Activated T-cell treated with anti-CD3 and anti-CD28 coated beads, Interleukin-2, amount 50 U/mL, for 72 hours (primary cell): ENCODE measurements around the gene MSRB1. TPM values are rescaled to one million over a fixed set of nuclear protein-coding genes. Genes with fewer than 3 reads are reported as not detected.
A peak's percentile ranks its signal among the peaks of the same experiment; 100 is the strongest.
"Not testable (repeated sequence)": the region's sequence is repeated elsewhere in the genome, so short reads cannot be mapped to it uniquely, and the experiment has no call there.

Experiments
- ATAC-seq, 2 donors: fragments of 150-1000 bp; cut with Tn5 transposase; replicated peaks in 1 of 2; 2 replicates each; pipeline ENCODE4 v1.10.0; 2021; ENCODE audit warnings: moderate library complexity in 2 of 2, mild to moderate bottlenecking in 1 of 2
- DNase-seq, 2 donors: peaks; one replicate each; pipeline ENCODE4 v3.0.0; 2021 to 2022; ENCODE audit warnings: mixed read lengths in 1 of 2
- H3K27ac Mint-ChIP-seq: one replicate; pipeline ENCODE4 v1.8.0; 2022; ENCODE audit warnings: mild to moderate bottlenecking, moderate library complexity, mixed read lengths
- H3K27me3 Mint-ChIP-seq: one replicate; pipeline ENCODE4 v1.8.0; 2022; ENCODE audit warnings: low read depth, mixed read lengths
- H3K36me3 Mint-ChIP-seq, 2 donors: one replicate each; pipeline ENCODE4 v1.8.0; 2022; ENCODE audit warnings: mixed read lengths in 2 of 2, mild to moderate bottlenecking in 1 of 2; ENCODE audit not compliant: insufficient read depth in 2 of 2
- H3K4me1 Mint-ChIP-seq: one replicate; pipeline ENCODE4 v1.8.0; 2022; ENCODE audit warnings: low read depth, mixed read lengths
- H3K4me3 Mint-ChIP-seq, 2 donors: one replicate each; pipeline ENCODE4 v1.8.0; 2022; ENCODE audit warnings: mild to moderate bottlenecking in 2 of 2, mixed read lengths in 2 of 2, moderate library complexity in 2 of 2
- H3K9me3 Mint-ChIP-seq, 2 donors: one replicate each; pipeline ENCODE4 v1.8.0; 2022; ENCODE audit warnings: mixed read lengths in 2 of 2
- total RNA-seq, 2 donors: library from RNA; stranded (reverse); gene quantifications; one replicate each; pipeline ENCODE4 v1.2.3, GENCODE V29; 2022

Gene MSRB1
- total RNA-seq, 2 donors from 2014 or later, result 17.9 to 18.8 TPM

- peak overlapping the region; percentile 91 to 97 for H3K4me3 Mint-ChIP-seq
- ATAC-seq, H3K9me3 Mint-ChIP-seq, DNase-seq, H3K27me3 Mint-ChIP-seq: not testable (repeated sequence)
- H3K36me3 Mint-ChIP-seq, result peaks cover 14 to 32% of the 10 kb centered on the region in 2 donors
- H3K27ac Mint-ChIP-seq, result peak overlapping the region; percentile 92
- peaks cover 50% of the 10 kb centered on the region for H3K4me1 Mint-ChIP-seq
These were observed 19.5 kb upstream of the MSRB1 start for GRCh38 chr16:1962161-1963153.

- Mint-ChIP-seq H3K36me3 (peaks cover 14 to 32% of the 10 kb centered on the region in 2 donors), H3K27me3 (no peaks in the 10 kb centered on the region), H3K27ac (peak overlapping the region; percentile 84), H3K4me3 (peak overlapping the region; percentile 91 to 97), H3K9me3 (no peaks in the 10 kb centered on the region), H3K4me1 (peaks cover 46% of the 10 kb centered on the region)
- no peak for ATAC-seq
- peak in 1 of 2 donors; percentile 39 for DNase-seq
These were observed 18.7 kb upstream of the MSRB1 start for GRCh38 chr16:1961651-1962067.

GRCh38 chr16:1960665-1961630, 17.9 kb upstream of the MSRB1 start:
- H3K27ac Mint-ChIP-seq, result peak overlapping the region; percentile 97
- no peaks in the 10 kb centered on the region for H3K9me3 Mint-ChIP-seq
- DNase-seq (peak in 1 of 2 donors; percentile 60), ATAC-seq (peak in 1 of 2 donors; percentile 18)
- peaks cover 14 to 32% of the 10 kb centered on the region in 2 donors for H3K36me3 Mint-ChIP-seq
- H3K4me3 Mint-ChIP-seq, result peak overlapping the region; percentile 97 to 98
- no peaks in the 10 kb centered on the region for H3K27me3 Mint-ChIP-seq
- peaks cover 46% of the 10 kb centered on the region for H3K4me1 Mint-ChIP-seq

GRCh38 chr16:1959269-1960039, 16.5 kb upstream of the MSRB1 start, which contains the start of gene NDUFB10:
NDUFB10 (plus strand) TSS chr16:1959538; CDS start chr16:1959625, 87 bp downstream.
- H3K9me3 Mint-ChIP-seq, result no peaks in the 10 kb centered on the region
- peak within 1 kb of the TSS; percentile 97 for H3K27ac Mint-ChIP-seq
- peak within 1 kb of the TSS; percentile 97 to 98 for H3K4me3 Mint-ChIP-seq
- H3K4me1 Mint-ChIP-seq, result peaks cover 41% of the 10 kb centered on the region
- ATAC-seq, result peak; percentile 75 to 86
- peak; percentile 96 to 98 for DNase-seq
- peaks cover 13 to 32% of the 10 kb centered on the region in 2 donors for H3K36me3 Mint-ChIP-seq
- no peaks in the 10 kb centered on the region for H3K27me3 Mint-ChIP-seq

- no peak for DNase-seq
- Mint-ChIP-seq H3K36me3 (peaks cover 9 to 27% of the 10 kb centered on the region in 2 donors), H3K27ac (peak overlapping the region; percentile 97), H3K9me3 (no peaks in the 10 kb centered on the region), H3K27me3 (no peaks in the 10 kb centered on the region), H3K4me3 (peak overlapping the region; percentile 97 to 98), H3K4me1 (peaks cover 39% of the 10 kb centered on the region)
- ATAC-seq, result peak in 1 of 2 donors; percentile 13
These were observed 15.8 kb upstream of the MSRB1 start for GRCh38 chr16:1958715-1959268.

GRCh38 chr16:1958143-1958491, 15.1 kb upstream of the MSRB1 start:
- H3K4me3 Mint-ChIP-seq, DNase-seq, H3K27me3 Mint-ChIP-seq, H3K27ac Mint-ChIP-seq, H3K9me3 Mint-ChIP-seq, ATAC-seq: not testable (repeated sequence)
- peaks cover 32% of the 10 kb centered on the region for H3K4me1 Mint-ChIP-seq
- H3K36me3 Mint-ChIP-seq, result peaks cover 5 to 20% of the 10 kb centered on the region in 2 donors

GRCh38 chr16:1957434-1958142, 14.6 kb upstream of the MSRB1 start:
- not testable (repeated sequence) for H3K4me3 Mint-ChIP-seq, ATAC-seq, H3K27me3 Mint-ChIP-seq, DNase-seq, H3K27ac Mint-ChIP-seq, H3K9me3 Mint-ChIP-seq
- peaks cover 27% of the 10 kb centered on the region for H3K4me1 Mint-ChIP-seq
- H3K36me3 Mint-ChIP-seq, result peaks cover 3 to 15% of the 10 kb centered on the region in 2 donors

- no peak overlapping the region for H3K4me3 Mint-ChIP-seq
- no peaks in the 10 kb centered on the region for H3K4me1 Mint-ChIP-seq
- no peaks in the 10 kb centered on the region for H3K9me3 Mint-ChIP-seq
- no peak for DNase-seq
- no peaks in the 10 kb centered on the region for H3K27me3 Mint-ChIP-seq
- H3K27ac Mint-ChIP-seq, result no peak overlapping the region
- no peak for ATAC-seq
- no peaks in the 10 kb centered on the region for H3K36me3 Mint-ChIP-seq
These were observed 10.7 kb upstream of the MSRB1 start for GRCh38 chr16:1953734-1954133.

- Mint-ChIP-seq H3K27me3 (no peaks in the 10 kb centered on the region), H3K4me3 (no peak overlapping the region), H3K9me3 (no peaks in the 10 kb centered on the region), H3K27ac (no peak overlapping the region), H3K36me3 (no peaks in the 10 kb centered on the region), H3K4me1 (peaks cover 1% of the 10 kb centered on the region)
- no peak for DNase-seq
- no peak for ATAC-seq
These were observed 7.6 kb upstream of the MSRB1 start for GRCh38 chr16:1950559-1950958.

GRCh38 chr16:1950047-1950446, 7.0 kb upstream of the MSRB1 start:
- no peaks in the 10 kb centered on the region for H3K9me3 Mint-ChIP-seq

GRCh38 chr16:1949507-1949906, 6.5 kb upstream of the MSRB1 start:
- H3K27me3 Mint-ChIP-seq, result no peaks in the 10 kb centered on the region
- H3K27ac Mint-ChIP-seq, result no peak overlapping the region
- no peak overlapping the region for H3K4me3 Mint-ChIP-seq
- DNase-seq, result no peak
- H3K9me3 Mint-ChIP-seq, result no peaks in the 10 kb centered on the region
- no peak for ATAC-seq
- H3K36me3 Mint-ChIP-seq, result no peaks in the 10 kb centered on the region
- H3K4me1 Mint-ChIP-seq, result peaks cover 8% of the 10 kb centered on the region

More at GRCh38 chr16:1950047-1950446, 7.0 kb upstream of the MSRB1 start:
- ATAC-seq (no peak), DNase-seq (no peak)
- H3K27me3 Mint-ChIP-seq, result no peaks in the 10 kb centered on the region
- no peak overlapping the region for H3K27ac Mint-ChIP-seq
- no peaks in the 10 kb centered on the region for H3K36me3 Mint-ChIP-seq
- peaks cover 5% of the 10 kb centered on the region for H3K4me1 Mint-ChIP-seq
- H3K4me3 Mint-ChIP-seq, result no peak overlapping the region
